SIG-M5 (cell line): Measurements from ENCODE around the gene GNGT2.
A peak's percentile ranks its signal among the peaks of the same experiment; 100 is the strongest.

ENCODE experiments used
- DNase-seq: peaks from one replicate; lab custom pipeline; 2025; lab: John Stamatoyannopoulos, UW

Gene GNGT2

DNA sequence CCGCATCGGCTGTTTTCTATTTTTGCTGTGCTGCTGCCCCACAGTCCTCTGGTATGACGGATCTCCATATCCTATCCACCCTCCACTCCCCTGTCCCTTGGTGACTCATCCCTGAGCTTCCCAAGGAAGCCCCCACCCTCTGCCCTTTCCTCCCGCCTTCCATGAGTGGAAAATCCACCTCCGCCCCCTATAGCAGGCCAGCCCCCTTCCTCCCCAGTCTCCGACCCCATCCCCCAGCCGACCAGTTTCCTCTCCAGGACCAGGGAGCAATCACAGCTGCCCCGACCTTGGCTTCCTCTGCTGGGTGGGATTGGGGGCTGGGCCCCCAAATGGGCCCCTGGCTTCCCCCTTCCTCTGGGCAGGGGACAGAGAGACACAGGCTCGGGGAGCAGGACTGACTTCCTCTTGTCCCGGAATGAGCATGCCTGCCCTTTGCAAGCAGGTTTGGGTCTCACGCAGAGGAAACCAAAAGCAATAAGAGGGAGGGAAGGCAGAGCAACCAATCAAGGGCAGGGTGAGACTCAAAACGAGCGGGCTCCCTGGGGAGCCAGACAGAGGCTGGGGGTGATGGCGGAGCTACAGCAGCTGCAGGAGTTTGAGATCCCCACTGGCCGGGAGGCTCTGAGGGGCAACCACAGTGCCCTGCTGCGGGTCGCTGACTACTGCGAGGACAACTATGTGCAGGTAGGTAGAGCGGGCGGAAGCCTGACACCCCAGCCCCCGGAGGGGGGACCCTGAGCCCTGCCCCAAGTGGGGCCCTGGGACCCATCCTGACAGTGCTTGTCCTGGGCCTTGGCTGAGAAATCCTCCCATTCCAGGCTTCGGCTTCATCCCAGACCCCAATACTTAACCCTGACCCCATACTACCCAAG, at the start of gene GNGT2, which contains the start of gene ABI3:
Gene GNGT2, minus strand, starts transcription at position 417 of the 872 bp plus-strand sequence. CDS start 3,152 bp downstream, outside the sequence.
Gene ABI3, plus strand, starts transcription at position 550 of the 872 bp plus-strand sequence. Its CDS starts 18 bp downstream, at position 568.
- DNase-seq: no peak

- DNase-seq: no peak
Observed at GRCh38 chr17:49259663-49260010, 49.3 kb upstream of the GNGT2 start.

- no peak for DNase-seq
Observed at GRCh38 chr17:49258394-49258793, 48.0 kb upstream of the GNGT2 start.

DNA sequence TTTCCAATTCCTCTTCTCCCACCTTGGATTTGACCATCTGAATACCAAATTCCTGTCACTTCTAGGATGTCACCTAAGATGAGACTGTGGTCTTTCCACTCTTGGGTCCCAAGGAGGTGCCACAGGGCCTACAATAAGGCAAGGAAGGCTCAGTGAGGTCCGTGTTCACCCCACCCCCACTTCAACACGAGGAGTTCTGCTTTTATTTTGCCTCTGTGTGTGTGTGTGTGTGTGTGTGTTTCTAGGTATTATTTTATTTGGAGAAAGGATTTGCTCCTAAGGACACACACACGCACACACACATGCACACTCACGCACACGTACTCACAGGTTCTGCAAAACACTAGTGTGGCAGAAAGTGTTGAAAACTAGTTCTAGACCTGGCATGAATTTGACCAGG, 44.8 kb upstream of the GNGT2 start:
- no peak for DNase-seq

DNA sequence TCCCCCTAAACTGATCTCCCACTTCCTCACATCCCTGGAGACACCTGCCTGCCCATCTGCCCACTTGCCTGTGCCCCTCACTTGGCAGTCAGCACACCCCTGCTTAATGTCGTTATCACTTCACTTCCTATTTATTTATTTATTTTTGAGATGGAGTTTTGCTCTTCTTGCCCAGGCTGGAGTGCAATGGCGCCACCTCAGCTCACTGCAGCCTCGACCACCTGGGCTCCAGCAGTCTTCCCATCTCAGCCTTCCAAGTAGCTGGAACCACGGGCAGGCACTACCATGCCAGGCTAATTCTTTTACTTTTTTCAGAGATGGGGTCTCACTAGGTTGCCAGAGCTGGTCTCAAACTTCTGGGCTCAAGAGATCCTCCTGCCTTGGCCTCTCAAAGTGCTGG, 43.7 kb upstream of the GNGT2 start:
- no peak for DNase-seq

DNA sequence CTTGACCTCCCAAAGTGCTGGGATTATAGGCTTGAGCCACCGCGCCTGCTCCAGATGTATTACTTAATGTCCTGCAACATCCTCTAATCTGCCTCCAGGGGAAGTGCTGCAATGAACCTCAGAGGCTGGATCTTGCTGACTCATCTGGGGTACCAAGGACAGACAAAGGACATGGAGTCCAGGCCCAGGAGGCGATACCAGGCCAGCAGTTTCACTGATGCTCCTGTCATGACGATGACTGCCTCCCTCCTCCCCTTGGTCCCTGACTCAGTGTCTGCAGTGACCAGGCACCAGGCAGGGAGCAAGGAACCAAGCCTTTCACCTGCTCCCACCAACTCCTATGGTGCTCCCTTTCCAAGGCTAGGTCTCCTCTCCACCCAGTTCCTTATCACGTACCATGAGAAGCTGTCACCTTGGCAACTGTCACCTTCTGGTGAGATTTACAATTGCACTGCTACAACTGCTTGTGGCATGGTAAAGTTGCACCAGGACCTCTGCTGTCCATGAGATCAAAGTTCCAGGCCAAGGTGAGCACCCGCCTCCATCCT, 41.8 kb upstream of the GNGT2 start:
- peak; percentile 23 for DNase-seq

DNA sequence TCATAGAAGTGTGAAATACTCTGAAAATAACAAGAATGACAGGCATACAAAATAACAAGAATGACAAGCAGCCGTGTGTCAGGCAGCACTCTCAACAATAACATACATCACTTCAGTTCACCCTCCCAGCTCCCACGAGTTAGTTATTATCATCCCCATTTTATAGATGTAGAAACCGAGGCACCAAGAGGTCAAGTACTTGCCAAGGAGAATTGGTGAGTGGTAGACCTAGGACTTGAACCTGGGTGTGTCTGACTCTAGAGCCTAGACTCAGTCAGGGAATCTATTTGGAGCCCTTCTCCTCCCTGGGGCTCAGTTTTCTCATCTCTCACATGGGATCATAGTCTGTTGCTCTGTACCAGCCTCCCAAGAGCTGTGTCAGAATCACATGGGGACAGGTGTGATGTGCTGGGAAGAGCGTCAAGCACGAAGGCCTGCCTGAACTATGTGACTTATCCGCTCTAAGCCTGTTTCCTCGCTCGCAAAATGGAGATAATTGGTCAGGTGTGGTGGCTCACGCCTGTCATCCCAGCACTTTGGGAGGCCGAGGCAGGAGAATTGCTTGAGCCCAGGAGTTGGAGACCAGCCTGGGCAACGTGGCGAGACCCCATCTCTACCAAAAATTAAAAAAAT, 39.6 kb upstream of the GNGT2 start:
- DNase-seq: no peak

GRCh38 chr17:49249292-49249794, 39.0 kb upstream of the GNGT2 start:
- DNase-seq: no peak

GRCh38 chr17:49247944-49248343, 37.6 kb upstream of the GNGT2 start:
- no peak for DNase-seq

GRCh38 chr17:49244839-49245238, 34.5 kb upstream of the GNGT2 start:
- no peak for DNase-seq

GRCh38 chr17:49242813-49243212, 32.4 kb upstream of the GNGT2 start:
- no peak for DNase-seq

GRCh38 chr17:49241692-49242397, 31.5 kb upstream of the GNGT2 start:
- DNase-seq: no peak

DNA sequence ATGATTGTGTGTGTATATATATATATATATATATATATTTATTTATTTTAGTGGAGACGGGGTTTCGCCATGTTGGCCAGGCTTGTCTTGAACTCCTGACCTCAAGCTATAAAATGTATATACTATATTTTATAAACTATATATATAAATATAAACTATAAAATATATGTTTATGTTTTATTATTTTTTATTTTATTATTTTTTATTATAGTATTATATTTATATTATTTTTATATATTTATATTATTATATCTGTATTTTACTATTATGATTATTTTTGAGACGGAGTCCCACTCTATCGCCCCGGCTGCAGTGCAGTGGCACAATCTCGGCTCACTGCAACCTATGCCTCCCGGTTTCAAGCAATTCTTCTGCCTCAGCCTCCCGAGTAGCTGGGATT, 30.7 kb upstream of the GNGT2 start:
- DNase-seq: no peak

DNA sequence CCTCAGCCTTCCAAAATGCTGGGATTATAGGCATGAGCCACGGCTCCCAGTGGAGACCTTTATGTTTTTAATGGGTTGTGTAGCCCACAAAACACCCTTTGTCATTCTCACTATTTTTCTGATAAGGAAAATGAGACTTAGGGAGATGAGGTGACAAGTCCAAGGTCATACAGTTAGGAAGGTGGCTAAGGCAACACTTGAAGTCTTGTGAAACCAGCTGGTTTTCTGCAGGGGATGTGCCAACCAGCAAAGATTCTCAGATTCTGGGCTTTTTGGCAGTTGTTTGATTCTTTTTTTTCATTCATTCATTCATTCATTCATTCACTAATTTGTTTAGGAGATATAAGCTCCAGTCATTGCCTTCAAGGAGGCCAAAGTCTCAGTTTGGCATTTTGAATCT, 30.2 kb upstream of the GNGT2 start:
- no peak for DNase-seq

DNA sequence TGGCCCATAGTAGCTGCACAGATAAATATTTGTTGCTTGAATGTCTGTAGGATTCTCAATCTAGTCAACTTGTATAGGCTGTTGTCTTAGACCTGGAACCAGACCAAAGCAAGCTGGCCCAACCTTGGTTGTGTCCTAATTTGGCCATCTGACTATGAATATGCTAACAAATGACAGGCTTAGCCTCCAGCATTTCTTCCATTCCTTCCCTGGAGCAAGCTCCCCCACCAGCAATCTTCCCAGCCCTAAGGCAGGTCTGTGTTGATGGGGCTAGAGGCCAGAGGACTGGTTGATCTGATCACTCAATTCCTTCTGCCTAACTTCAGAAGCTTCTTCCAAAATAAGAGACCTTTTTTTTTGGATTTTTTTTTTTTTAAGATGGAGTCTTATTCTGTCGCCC, 29.6 kb upstream of the GNGT2 start:
- DNase-seq: no peak

DNA sequence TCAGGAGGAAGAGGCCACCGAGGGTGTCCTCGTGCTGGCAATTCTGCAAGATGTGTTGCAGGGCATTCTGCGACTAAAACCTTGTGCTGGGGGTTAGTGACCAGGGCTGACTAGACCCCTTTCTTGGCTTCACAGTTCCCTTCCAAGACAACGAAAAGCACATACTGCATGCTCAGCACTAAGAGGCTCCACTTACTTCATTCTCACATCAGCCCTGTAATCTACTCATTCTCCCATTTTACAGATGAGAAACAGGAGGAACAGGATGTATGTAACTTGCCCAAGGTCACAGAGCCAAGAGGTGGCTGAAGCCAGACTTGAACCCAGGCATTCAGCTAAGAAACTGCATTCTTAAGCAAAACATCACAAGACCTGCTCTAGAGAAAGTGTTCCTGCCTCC, 25.5 kb upstream of the GNGT2 start:
- DNase-seq: no peak

DNA sequence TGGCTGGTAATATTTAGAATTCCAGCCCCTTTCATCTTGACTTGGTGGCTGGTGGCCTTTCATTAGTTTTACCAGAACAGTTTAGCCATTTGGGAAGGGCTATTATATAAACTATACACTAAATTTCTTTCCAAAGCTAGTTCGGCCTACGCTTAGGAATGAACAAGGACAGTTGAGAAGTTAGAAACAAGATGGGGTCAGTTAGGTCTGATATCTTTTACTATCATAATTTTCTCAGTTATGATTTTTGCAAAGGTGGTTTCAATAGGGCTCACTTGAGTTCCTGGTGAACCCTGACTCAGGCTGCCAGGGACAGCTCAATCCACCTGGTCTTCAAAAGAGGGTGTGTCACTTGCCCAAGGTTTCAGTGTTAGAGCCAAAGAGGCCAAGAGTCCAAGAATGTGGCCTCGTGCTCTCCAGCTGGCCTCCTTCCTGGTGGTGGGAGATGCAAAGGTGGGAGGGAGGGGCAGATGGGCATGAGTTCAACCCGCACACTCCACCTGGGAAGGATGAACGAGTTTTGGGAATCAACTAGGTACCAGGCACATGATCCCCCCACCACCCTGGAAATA, 24.2 kb upstream of the GNGT2 start:
- no peak for DNase-seq

- no peak for DNase-seq
Observed at GRCh38 chr17:49231563-49231894, 21.2 kb upstream of the GNGT2 start.

DNA sequence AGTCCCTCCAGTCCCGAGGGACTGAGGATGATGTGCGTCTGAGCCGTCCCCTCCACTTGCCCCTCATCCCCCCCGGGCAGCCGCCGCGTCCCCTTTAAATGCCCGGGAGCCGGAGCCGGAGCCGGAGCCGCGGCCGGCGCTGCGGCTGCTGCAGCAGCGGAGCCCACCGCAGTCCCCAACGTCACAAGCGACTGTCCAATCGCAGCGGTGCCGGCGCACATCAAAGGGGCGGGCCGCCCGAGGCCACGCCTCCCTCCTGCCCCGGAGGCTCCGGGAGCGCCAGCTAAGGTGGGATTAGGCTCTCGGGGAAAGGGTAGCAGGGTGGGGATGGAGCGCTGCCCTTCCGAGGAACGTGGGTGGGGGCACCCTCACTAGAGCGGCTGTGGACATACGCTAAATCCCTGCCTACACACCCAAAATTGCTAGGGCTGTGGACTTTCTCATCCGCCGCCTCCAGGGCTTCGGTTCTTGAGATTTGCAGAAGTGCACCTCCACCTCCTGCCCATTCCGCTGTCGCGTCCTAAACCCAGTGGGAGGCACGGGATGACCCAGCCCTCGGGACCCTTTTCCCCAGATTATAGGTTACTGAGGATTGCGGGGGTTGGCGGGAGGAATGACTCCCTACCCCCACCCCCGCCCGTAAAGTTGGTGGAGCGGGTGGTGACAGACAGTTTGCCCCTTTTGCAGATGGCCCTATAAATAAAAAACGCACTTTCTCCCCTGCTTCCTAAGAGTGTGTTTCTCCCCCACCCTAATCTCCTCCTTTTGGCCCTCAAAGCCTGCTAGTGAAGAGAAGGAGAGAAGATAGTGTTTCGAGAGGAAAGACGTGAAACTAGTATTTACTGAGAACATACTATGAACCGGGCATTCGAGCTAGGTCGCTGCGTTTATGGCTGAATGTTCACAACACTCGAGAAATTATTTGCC, 20.5 kb upstream of the GNGT2 start, which contains the start of gene PHOSPHO1:
Gene PHOSPHO1, minus strand, starts transcription at position 152 of the 927 bp plus-strand sequence. CDS start 4,096 bp downstream, outside the sequence.
- no peak for DNase-seq

DNA sequence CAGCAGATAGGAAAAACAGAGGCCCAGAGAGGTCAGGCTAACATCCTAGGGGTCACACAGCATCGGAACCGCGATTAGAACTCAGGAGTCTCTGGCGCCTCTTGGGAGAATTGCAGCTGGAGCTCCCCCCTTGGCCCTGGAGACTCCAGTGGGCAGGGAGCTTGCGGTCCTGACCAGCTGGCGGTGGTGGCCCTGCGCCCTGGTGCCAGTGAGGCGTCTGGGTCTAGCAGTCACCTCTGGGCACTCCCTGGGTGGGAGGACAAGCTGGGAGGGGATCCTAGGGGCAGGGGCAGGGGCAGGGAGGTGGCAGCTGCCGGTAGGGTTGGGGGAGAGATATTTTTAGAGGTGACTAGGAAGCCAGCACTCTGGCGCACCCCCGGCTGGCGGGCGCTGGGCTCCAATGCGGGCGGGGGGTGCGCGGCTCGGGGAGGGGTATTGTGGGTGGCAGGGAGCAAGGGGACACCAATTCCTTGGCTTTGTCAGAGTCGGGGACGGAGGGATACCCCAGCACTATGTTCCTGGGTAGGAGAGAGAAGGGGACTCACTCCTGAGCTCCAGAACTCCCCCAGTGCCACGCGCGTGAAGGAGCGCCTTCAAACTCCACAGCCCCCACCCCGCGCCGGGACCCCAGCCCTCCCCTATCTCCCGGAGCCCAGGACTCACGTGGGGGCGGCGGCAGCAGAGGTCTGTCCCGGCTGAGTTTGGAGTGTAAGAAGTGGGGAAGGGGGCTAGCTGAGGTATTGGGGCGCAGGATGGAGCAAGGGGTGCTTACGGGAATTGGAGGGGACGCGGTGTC, 19.6 kb upstream of the GNGT2 start:
- DNase-seq: no peak
